ENCODE results near the gene SLC39A10.
"Not testable (repeated sequence)": the region's sequence is repeated elsewhere in the genome, so short reads cannot be mapped to it uniquely, and the experiment has no call there.

Gene SLC39A10

GRCh38 chr2:195645413-195645812 lies 11.6 kb upstream of the SLC39A10 start:
- no peak for DNase-seq

- no peak for DNase-seq
Measured at GRCh38 chr2:195646424-195646823, 10.6 kb upstream of the SLC39A10 start.

- no peak for DNase-seq
Measured at GRCh38 chr2:195647302-195647701, 9.7 kb upstream of the SLC39A10 start.

- DNase-seq, result not testable (repeated sequence)
Measured at GRCh38 chr2:195648370-195648769, 8.7 kb upstream of the SLC39A10 start.

- DNase-seq, result no peak
Measured at GRCh38 chr2:195648787-195649186, 8.2 kb upstream of the SLC39A10 start.

- no peak for DNase-seq
Measured at GRCh38 chr2:195649629-195650190, 7.3 kb upstream of the SLC39A10 start.

- DNase-seq, result no peak
Measured at GRCh38 chr2:195651046-195651445, 6.0 kb upstream of the SLC39A10 start.

- DNase-seq, result no peak
Measured at GRCh38 chr2:195652911-195653310, 4.1 kb upstream of the SLC39A10 start.

- peak; percentile 50 for DNase-seq
Measured at GRCh38 chr2:195656161-195656858, 716 bp upstream of the SLC39A10 start.

- DNase-seq, result peak; percentile 83
Measured at GRCh38 chr2:195657634-195658540, 861 bp downstream of the SLC39A10 start.

- peak; percentile 90 for DNase-seq
Measured at GRCh38 chr2:195658541-195658890, 1.5 kb downstream of the SLC39A10 start.

- peak; percentile 19 for DNase-seq
Measured at GRCh38 chr2:195659114-195659513, 2.1 kb downstream of the SLC39A10 start.

GRCh38 chr2:195659982-195660890 lies 3.2 kb downstream of the SLC39A10 start:
- peak; percentile 83 for DNase-seq

GRCh38 chr2:195662138-195662537 lies 5.1 kb downstream of the SLC39A10 start:
- no peak for DNase-seq

- no peak for DNase-seq
Measured at GRCh38 chr2:195663007-195663406, 6.0 kb downstream of the SLC39A10 start.

- peak; percentile 3 for DNase-seq
Measured at GRCh38 chr2:195664528-195664927, 7.5 kb downstream of the SLC39A10 start.

- not testable (repeated sequence) for DNase-seq
Measured at GRCh38 chr2:195665153-195665552, 8.1 kb downstream of the SLC39A10 start.

GRCh38 chr2:195666113-195666712 lies 9.2 kb downstream of the SLC39A10 start:
- DNase-seq, result peak; percentile 16

- no peak for DNase-seq
Measured at GRCh38 chr2:195667974-195668373, 10.9 kb downstream of the SLC39A10 start.

- DNase-seq, result no peak
Measured at GRCh38 chr2:195670191-195670590, 13.2 kb downstream of the SLC39A10 start.

- no peak for DNase-seq
Measured at GRCh38 chr2:195671563-195671962, 14.5 kb downstream of the SLC39A10 start.

- DNase-seq, result peak; percentile 21
Measured at GRCh38 chr2:195672674-195673073, 15.6 kb downstream of the SLC39A10 start.

All from DMS53 (cell line).